Choroid plexus epithelial cell (primary cell): ENCODE data around the gene SULT1A1.
A peak's percentile ranks its signal among the peaks of the same experiment; 100 is the strongest.

Experiments used
- DNase-seq: peaks from one replicate; pipeline ENCODE4 v3.0.0-alpha.2; 2010; ENCODE audit warnings: low read depth
- H3K4me3 ChIP-seq: 2 replicates; pipeline ENCODE4 v1.5.1; 2011; ENCODE audit warnings: low read depth, mild to moderate bottlenecking, control low read depth, low read length, moderate library complexity
- CTCF ChIP-seq: conservative IDR thresholded peaks from 2 replicates; pipeline ENCODE4 v1.5.1; 2011; ENCODE audit warnings: low read depth, mild to moderate bottlenecking, control low read depth, inconsistent platforms, low read length, moderate library complexity

SULT1A1 gene

GRCh38 chr16:28590384-28591340 is 19.2 kb downstream of the SULT1A1 start:
- no peak overlapping the region for H3K4me3 ChIP-seq
- DNase-seq = no peak
- TF ChIP-seq CTCF = no peak

- TF ChIP-seq CTCF = no peak
- DNase-seq = no peak
- no peak overlapping the region for H3K4me3 ChIP-seq
These were observed 19.9 kb downstream of the SULT1A1 start for GRCh38 chr16:28589930-28590329.

GRCh38 chr16:28589069-28589468 is 20.8 kb downstream of the SULT1A1 start:
- no peak overlapping the region for H3K4me3 ChIP-seq
- DNase-seq = no peak
- TF ChIP-seq CTCF = no peak

- H3K4me3 ChIP-seq = no peak overlapping the region
- no peak for DNase-seq
- no peak for TF ChIP-seq CTCF
These were observed 22.5 kb downstream of the SULT1A1 start for GRCh38 chr16:28587386-28587785.

GRCh38 chr16:28586466-28586865 is 23.4 kb downstream of the SULT1A1 start:
- no peak for TF ChIP-seq CTCF
- DNase-seq = peak; percentile 36
- no peak overlapping the region for H3K4me3 ChIP-seq

GRCh38 chr16:28585674-28586073 is 24.2 kb downstream of the SULT1A1 start:
- no peak for TF ChIP-seq CTCF
- no peak for DNase-seq
- H3K4me3 ChIP-seq = no peak overlapping the region

- H3K4me3 ChIP-seq = no peak overlapping the region
- no peak for DNase-seq
- TF ChIP-seq CTCF = no peak
These were observed 29.0 kb downstream of the SULT1A1 start for GRCh38 chr16:28580726-28581315.
